Measurements from ENCODE around the gene ZNF526.

The ZNF526 gene

DNA sequence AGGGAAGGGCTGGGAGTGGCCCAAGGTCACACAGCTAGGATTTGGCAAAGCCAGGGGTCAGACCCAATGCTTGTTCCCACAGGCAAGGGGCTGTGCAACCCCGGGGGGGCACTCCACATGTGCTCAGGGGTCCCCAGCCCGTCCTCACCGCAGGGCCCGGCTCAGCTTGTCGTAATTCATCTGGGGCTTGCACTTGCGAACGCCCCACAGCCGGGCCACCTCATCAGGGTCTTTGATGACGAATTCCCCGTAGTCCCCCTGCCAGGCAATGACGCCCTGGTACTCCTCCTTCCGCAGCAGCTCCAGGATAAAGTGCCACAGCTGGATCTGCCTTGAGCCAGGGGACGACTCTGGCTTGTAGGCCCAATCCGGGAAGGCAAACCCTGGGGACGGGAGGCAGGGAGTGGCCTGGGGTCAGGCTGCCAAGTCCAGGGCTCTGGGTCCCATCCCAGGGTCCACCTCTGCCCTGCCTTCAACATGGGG, 30.1 kb downstream of the ZNF526 start:
- no peak for DNase-seq (ENCODE audit: low read depth)
- TF ChIP-seq CTCF (conservative IDR thresholded peaks at IDR 0.05; ENCODE audit: control insufficient read depth, insufficient read depth, low read depth, low read length) = no peak
- H3K4me3 ChIP-seq (ENCODE audit: control insufficient read depth, low read depth, low read length) = no peak overlapping the region

DNA sequence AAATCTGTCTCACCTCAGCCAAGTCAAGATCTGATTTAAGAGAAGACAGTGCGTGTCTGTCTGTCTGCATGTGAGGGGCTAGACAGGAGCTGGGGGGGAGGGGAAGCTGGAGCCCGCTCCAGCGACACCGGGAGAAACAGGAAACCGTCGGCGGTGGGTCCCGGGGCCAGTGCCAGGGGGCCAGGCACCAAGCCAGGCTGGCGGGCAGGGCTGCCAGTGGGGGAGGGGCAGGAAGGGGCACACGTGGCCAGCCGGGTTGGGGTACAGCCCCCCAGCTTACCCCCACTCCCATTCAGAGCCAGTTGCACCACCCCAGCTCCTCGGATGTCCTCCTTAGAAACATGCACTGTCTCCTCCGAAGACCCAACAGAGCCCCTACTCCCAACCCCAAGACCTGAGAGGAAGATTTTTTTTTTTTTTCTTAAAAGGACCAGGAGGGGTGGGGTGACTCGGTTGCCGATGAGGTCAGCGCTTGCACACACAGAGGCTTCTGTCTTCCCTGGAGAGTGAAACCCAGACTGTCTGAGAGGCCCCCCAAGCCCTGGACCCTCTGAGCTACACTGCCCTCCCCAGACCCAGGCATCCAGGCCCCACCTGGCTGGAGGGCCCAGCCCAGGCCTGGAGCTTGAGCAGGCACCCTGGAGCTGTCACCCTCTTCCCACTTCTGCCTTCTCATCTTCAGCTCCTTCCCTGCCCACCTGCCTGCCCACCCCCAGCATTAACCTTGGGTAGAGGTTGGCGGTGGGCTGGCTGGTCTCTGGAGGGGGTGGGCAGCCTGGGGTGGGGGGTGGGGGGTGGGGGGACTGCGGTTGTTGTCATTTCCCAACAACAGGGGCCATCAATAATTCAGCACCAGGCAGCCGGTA, 30.8 kb downstream of the ZNF526 start:
- peak; percentile 66 for DNase-seq (ENCODE audit: low read depth)
- H3K4me3 ChIP-seq (ENCODE audit: control insufficient read depth, low read depth, low read length) = peak overlapping the region; percentile 17
- TF ChIP-seq CTCF (conservative IDR thresholded peaks at IDR 0.05; ENCODE audit: control insufficient read depth, insufficient read depth, low read depth, low read length) = no peak

GRCh38 chr19:42251572-42252358, 31.7 kb downstream of the ZNF526 start:
- TF ChIP-seq CTCF (conservative IDR thresholded peaks at IDR 0.05; ENCODE audit: control insufficient read depth, insufficient read depth, low read depth, low read length) = no peak
- DNase-seq (ENCODE audit: low read depth) = no peak
- H3K4me3 ChIP-seq (ENCODE audit: control insufficient read depth, low read depth, low read length) = peak overlapping the region; percentile 2

GRCh38 chr19:42252365-42253244, 32.5 kb downstream of the ZNF526 start:
- peak; percentile 71 for DNase-seq (ENCODE audit: low read depth)

DNA sequence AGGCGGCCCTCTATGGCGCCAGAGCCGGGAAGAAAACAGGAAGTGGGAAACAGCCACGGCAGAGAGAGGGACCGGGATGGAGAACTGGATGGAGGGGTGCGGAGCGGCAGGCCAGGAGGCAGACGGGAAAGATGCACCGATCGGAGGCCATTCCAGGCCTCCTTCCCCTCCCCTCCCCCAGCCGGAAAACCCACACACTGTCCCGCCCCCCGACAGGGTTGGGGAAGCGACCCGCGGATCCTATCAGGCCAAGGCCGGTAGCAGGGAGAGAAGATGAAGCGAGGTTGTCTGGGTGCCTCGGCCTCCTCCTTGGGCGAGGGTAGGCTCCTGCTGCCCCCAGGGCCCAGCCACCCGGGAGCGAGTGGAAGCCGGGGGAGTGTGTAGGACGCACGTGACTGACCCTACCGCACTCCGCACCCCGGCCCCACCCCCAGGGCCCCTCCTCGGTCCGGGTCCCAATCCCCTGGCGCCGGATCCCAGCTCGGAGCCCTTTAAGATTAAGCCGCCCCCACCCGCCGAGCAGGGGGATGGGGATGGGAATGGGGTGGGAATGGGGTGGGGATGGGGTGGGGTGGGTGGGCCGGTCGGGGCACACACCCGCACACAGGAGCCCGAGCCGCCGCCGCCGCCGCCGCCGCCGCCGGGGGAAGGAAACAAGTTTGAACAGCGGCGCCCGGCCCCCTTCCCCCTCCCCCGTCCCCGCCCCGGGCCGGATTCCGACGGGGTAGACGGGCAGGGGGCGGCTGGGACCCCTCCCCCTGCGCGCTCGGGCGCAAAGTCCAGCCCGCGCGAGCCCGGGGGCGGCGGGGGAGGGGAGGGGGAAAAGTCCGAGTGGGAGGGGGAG, 33.4 kb downstream of the ZNF526 start:
- peak; percentile 38 for DNase-seq (ENCODE audit: low read depth)
- H3K4me3 ChIP-seq (ENCODE audit: control insufficient read depth, low read depth, low read length) = peak overlapping the region; percentile 89
- TF ChIP-seq CTCF (conservative IDR thresholded peaks at IDR 0.05; ENCODE audit: control insufficient read depth, insufficient read depth, low read depth, low read length) = no peak

More at GRCh38 chr19:42252365-42253244, 32.5 kb downstream of the ZNF526 start:
- peak overlapping the region; percentile 89 for H3K4me3 ChIP-seq (ENCODE audit: control insufficient read depth, low read depth, low read length)
- TF ChIP-seq CTCF (conservative IDR thresholded peaks at IDR 0.05; ENCODE audit: control insufficient read depth, insufficient read depth, low read depth, low read length) = no peak

All from fibroblast of mammary gland (primary cell).